Smooth muscle cell (in vitro differentiated cells): ENCODE data around the gene PLAGL2. TPM values are rescaled to one million over a fixed set of nuclear protein-coding genes. Genes with fewer than 3 reads are reported as not detected.

Experiments used
- DNase-seq: peaks from one replicate; lab custom pipeline; 2025; ENCODE audit not compliant: unreplicated experiment; lab: John Stamatoyannopoulos, UW
- H2AFZ ChIP-seq: fragments of 200-600 bp; sonication (generic); 2 replicates; pipeline ENCODE4 v1.6.0; 2016; ENCODE audit warnings: antibody characterized with exemption, low read depth, mild to moderate bottlenecking
- H3F3A ChIP-seq: fragments of 200-600 bp; sonication (generic); 2 replicates; pipeline ENCODE4 v1.6.0; 2017; ENCODE audit warnings: antibody characterized with exemption, low read depth
- H3K27ac ChIP-seq: fragments of 200-600 bp; sonication (generic); 2 replicates; pipeline ENCODE4 v1.5.1; 2016; ENCODE audit warnings: low read depth, mild to moderate bottlenecking
- H3K27me3 ChIP-seq: fragments of 200-600 bp; sonication (generic); 2 replicates; pipeline ENCODE4 v1.6.1; 2016; ENCODE audit warnings: low read depth, mild to moderate bottlenecking
- H3K36me3 ChIP-seq: fragments of 200-600 bp; sonication (generic); 2 replicates; pipeline ENCODE4 v1.5.1; 2016; ENCODE audit warnings: low read depth
- H3K4me1 ChIP-seq: fragments of 200-600 bp; sonication (generic); 2 replicates; pipeline ENCODE4 v1.5.1; 2016; ENCODE audit warnings: low read depth
- H3K4me2 ChIP-seq: fragments of 200-600 bp; sonication (generic); 2 replicates; pipeline ENCODE4 v1.6.0; 2016; ENCODE audit warnings: mild to moderate bottlenecking
- H3K4me3 ChIP-seq: fragments of 200-600 bp; sonication (generic); 2 replicates; pipeline ENCODE4 v1.5.1; 2016; ENCODE audit warnings: mild to moderate bottlenecking
- H3K79me2 ChIP-seq: fragments of 200-600 bp; sonication (generic); 2 replicates; pipeline ENCODE4 v1.6.0; 2016; ENCODE audit warnings: low read depth, mild to moderate bottlenecking
- H3K9ac ChIP-seq: fragments of 200-600 bp; sonication (generic); 2 replicates; pipeline ENCODE4 v1.6.0; 2016; ENCODE audit warnings: low read depth
- H3K9me3 ChIP-seq: fragments of 200-600 bp; sonication (generic); replicated peaks from 2 replicates; pipeline ENCODE4 v1.5.1; 2016; ENCODE audit warnings: low read depth
- H4K20me1 ChIP-seq: fragments of 200-600 bp; sonication (generic); 2 replicates; pipeline ENCODE4 v1.6.0; 2016; ENCODE audit warnings: low read depth
- CTCF ChIP-seq: fragments of 200-600 bp; sonication (generic); IDR thresholded peaks from 2 replicates; pipeline ENCODE4 v1.5.1; 2017; ENCODE audit warnings: borderline replicate concordance, mild to moderate bottlenecking, antibody characterized with exemption; ENCODE audit not compliant: insufficient read depth, poor library complexity, severe bottlenecking
- WGBS: methylation state at CpG from one replicate; pipeline ENCODE4 v1.1.7; 2016; ENCODE audit warnings: low lambda C conversion rate; 5-methylcytosine and 5-hydroxymethylcytosine counted together
- polyA plus RNA-seq: library from polyadenylated mRNA; unstranded; fragments of >200 nt; fragmentation: Nextera tagmentation; extraction: Ambion mirVana; gene quantifications from 2 replicates; pipeline ENCODE4 v1.2.1, GENCODE V29; 2016
- total RNA-seq: library from RNA; depleted of rRNA; stranded (reverse); fragments of >200 nt; gene quantifications from 2 replicates; pipeline ENCODE4 v1.2.3, GENCODE V29; 2014

PLAGL2 gene
- total and polyA plus RNA-seq, 2 experiments from 2014 or later, result 10.4 to 18.7 TPM

GRCh38 chr20:32153156-32153665 lies 54.3 kb downstream of the PLAGL2 start:
- no peak for DNase-seq
- H3F3A ChIP-seq, result no peaks in the 10 kb centered on the region
- no peaks in the 10 kb centered on the region for H3K79me2 ChIP-seq
- peaks cover 24% of the 10 kb centered on the region for H3K36me3 ChIP-seq
- H3K9ac ChIP-seq, result no peak overlapping the region
- no peaks in the 10 kb centered on the region for H4K20me1 ChIP-seq
- 98% methylated on average over 4 of the region's 4 CpGs for WGBS
- no peaks in the 10 kb centered on the region for H3K9me3 ChIP-seq
- no peak for TF ChIP-seq CTCF
- H3K27ac ChIP-seq, result no peak overlapping the region
- H3K27me3 ChIP-seq, result no peaks in the 10 kb centered on the region
- no peaks in the 10 kb centered on the region for H3K4me1 ChIP-seq
- H3K4me3 ChIP-seq, result no peak overlapping the region
- no peak overlapping the region for H2AFZ ChIP-seq
- no peak overlapping the region for H3K4me2 ChIP-seq

- H3K27ac ChIP-seq, result no peak overlapping the region
- 94% methylated on average over 6 of the region's 6 CpGs for WGBS
- no peak for DNase-seq
- no peaks in the 10 kb centered on the region for H3K9me3 ChIP-seq
- no peak overlapping the region for H3K4me2 ChIP-seq
- no peak overlapping the region for H3K9ac ChIP-seq
- no peaks in the 10 kb centered on the region for H3K27me3 ChIP-seq
- no peak for TF ChIP-seq CTCF
- H2AFZ ChIP-seq, result no peak overlapping the region
- no peaks in the 10 kb centered on the region for H3F3A ChIP-seq
- H4K20me1 ChIP-seq, result no peaks in the 10 kb centered on the region
- H3K4me3 ChIP-seq, result no peak overlapping the region
- H3K4me1 ChIP-seq, result no peaks in the 10 kb centered on the region
- peaks cover 21% of the 10 kb centered on the region for H3K36me3 ChIP-seq
- H3K79me2 ChIP-seq, result no peaks in the 10 kb centered on the region
Observed at GRCh38 chr20:32152421-32153155, 55.0 kb downstream of the PLAGL2 start.

GRCh38 chr20:32150291-32150848 lies 57.2 kb downstream of the PLAGL2 start:
- H3K79me2 ChIP-seq, result no peaks in the 10 kb centered on the region
- no peak overlapping the region for H3K4me2 ChIP-seq
- H3K4me1 ChIP-seq, result no peaks in the 10 kb centered on the region
- no peak overlapping the region for H2AFZ ChIP-seq
- no peak for DNase-seq
- whole genome bisulfite sequencing, result 98% methylated on average over 10 of the region's 10 CpGs
- H3K9me3 ChIP-seq, result no peaks in the 10 kb centered on the region
- no peaks in the 10 kb centered on the region for H3K27me3 ChIP-seq
- peaks cover 19% of the 10 kb centered on the region for H3K36me3 ChIP-seq
- H4K20me1 ChIP-seq, result no peaks in the 10 kb centered on the region
- no peak for TF ChIP-seq CTCF
- no peak overlapping the region for H3K4me3 ChIP-seq
- no peaks in the 10 kb centered on the region for H3F3A ChIP-seq
- no peak overlapping the region for H3K27ac ChIP-seq
- H3K9ac ChIP-seq, result no peak overlapping the region
